K562 (cell line): Measurements from ENCODE around the gene BLOC1S4. TPM values are rescaled to one million over a fixed set of nuclear protein-coding genes. Genes with fewer than 3 reads are reported as not detected.
A peak's percentile ranks its signal among the peaks of the same experiment; 100 is the strongest.

ENCODE experiments used
- CEBPZ ChIP-seq: fragments of 150-350 bp; IDR thresholded peaks from 2 replicates; pipeline ENCODE4 v1.6.1; 2014; ENCODE audit warnings: low read depth, mild to moderate bottlenecking, low read length, borderline replicate concordance
- CLOCK ChIP-seq: fragments of 250-450 bp; sonication (Bioruptor Pico); IDR thresholded peaks from 2 replicates; pipeline ENCODE4 v1.4.0; 2020; ENCODE audit warnings: mild to moderate bottlenecking, moderate library complexity, borderline replicate concordance
- E2F3 ChIP-seq: fragments of 250-450 bp; sonication (Bioruptor Pico); IDR thresholded peaks from 2 replicates; pipeline ENCODE4 v1.4.0; 2020; ENCODE audit warnings: mild to moderate bottlenecking
- ILF3 ChIP-seq: fragments of 450-650 bp; IDR thresholded peaks from 2 replicates; pipeline ENCODE4 v1.6.1; 2018; ENCODE audit warnings: antibody characterized with exemption, mild to moderate bottlenecking, moderate library complexity, borderline replicate concordance
- KLF1 ChIP-seq: fragments of 450-650 bp; IDR thresholded peaks from 2 replicates; pipeline ENCODE4 v1.6.1; 2016; ENCODE audit warnings: missing genetic modification characterization, missing compliant biosample characterization
- MIER1 ChIP-seq: fragments of 450-650 bp; IDR thresholded peaks from 2 replicates; pipeline ENCODE4 v1.6.1; 2016; ENCODE audit warnings: antibody characterized with exemption, mild to moderate bottlenecking, low read depth
- NBN ChIP-seq: fragments of 450-650 bp; IDR thresholded peaks from 2 replicates; pipeline ENCODE4 v1.6.1; 2016; ENCODE audit warnings: low read depth, mild to moderate bottlenecking
- NR4A1 ChIP-seq, 2 experiments: fragments of 250-450 bp in 1 of 2; fragments of 450-650 bp in 1 of 2; sonication (Bioruptor Pico) in 1 of 2; IDR thresholded peaks; 2 replicates each; pipeline versions ENCODE4 v1.4.0 to v1.6.1; 2016 to 2020; ENCODE audit warnings: mild to moderate bottlenecking in 2 of 2, missing compliant biosample characterization in 1 of 2, missing genetic modification characterization in 1 of 2, moderate library complexity in 1 of 2
- PHF8 ChIP-seq: fragments of 200-600 bp; sonication (generic); IDR thresholded peaks from 2 replicates; pipeline ENCODE4 v1.6.1; 2012; ENCODE audit warnings: mixed run types, mild to moderate bottlenecking, inconsistent platforms, low read length, moderate library complexity, borderline replicate concordance
- PRDM10 ChIP-seq: fragments of 450-650 bp; IDR thresholded peaks from 2 replicates; pipeline ENCODE4 v1.6.1; 2018; ENCODE audit not compliant: partially characterized antibody
- SMAD4 ChIP-seq: fragments of 250-450 bp; sonication (Bioruptor Pico); conservative IDR thresholded peaks from 2 replicates; pipeline ENCODE4 v1.8.0; 2021; ENCODE audit warnings: inconsistent platforms, mild to moderate bottlenecking, moderate library complexity
- TOE1 ChIP-seq, 2 experiments: fragments of 450-650 bp in 1 of 2; sonication (generic) in 1 of 2; formaldehyde crosslinking in 1 of 2; IDR thresholded peaks; 2 replicates each; pipeline versions ENCODE4 v1.7.1 to v1.8.0; 2016 to 2022; ENCODE audit warnings: borderline replicate concordance in 2 of 2, mild to moderate bottlenecking in 2 of 2, antibody characterized with exemption in 1 of 2, inconsistent platforms in 1 of 2, low read depth in 1 of 2, missing genetic modification reagents in 1 of 2, moderate library complexity in 1 of 2
- ZKSCAN3 ChIP-seq: fragments of 250-450 bp; sonication (Bioruptor Pico); IDR thresholded peaks from 2 replicates; pipeline ENCODE4 v1.4.0; 2020
- ZNF277 ChIP-seq: fragments of 250-450 bp; sonication (Bioruptor Pico); IDR thresholded peaks from 2 replicates; pipeline ENCODE4 v1.8.0; 2022; ENCODE audit warnings: inconsistent platforms, mild to moderate bottlenecking, moderate library complexity, borderline replicate concordance
- ZNF589 ChIP-seq: fragments of 200-800 bp; sonication (Bioruptor generic); IDR thresholded peaks from 2 replicates; pipeline ENCODE4 v1.6.1; 2016; ENCODE audit warnings: low read depth, missing genetic modification characterization, missing compliant biosample characterization
- polyA plus RNA-seq, 8 experiments: library from polyadenylated mRNA; depleted of rRNA in 4 of 8; stranded (reverse) in 5 of 8; unstranded in 3 of 8; fragments of >200 nt; fragmentation: Nextera tagmentation in 2 of 8; fragmentation: Illumina TruSeq in 1 of 8; extraction: Ambion mirVana in 2 of 8; extraction: Trizol in 1 of 8; gene quantifications; 2 replicates each; pipeline versions ENCODE4 v1.2.1 to v1.2.3, GENCODE V29; 2011 to 2014; ENCODE audit warnings: inconsistent platforms in 1 of 8, missing spikeins in 1 of 8
- total RNA-seq, 7 experiments: library from RNA; depleted of rRNA in 6 of 7; stranded (reverse); fragments of >200 nt in 6 of 7; fragmentation: Illumina TruSeq in 2 of 7; extraction: Trizol in 2 of 7; gene quantifications; 2 replicates each; pipeline versions ENCODE4 v1.2.1 to v1.2.3, GENCODE V29; 2011 to 2021; ENCODE audit warnings: low replicate concordance in 1 of 7

The BLOC1S4 gene
- total and polyA plus RNA-seq, 9 of the 15 experiments (the other 6 are each of a cell fraction or from before 2014, with no cell fraction given) = 3.1 to 31.6 (median 11.2) TPM

GRCh38 chr4:6753103-6753560 lies 37.2 kb downstream of the BLOC1S4 start (continued):
- no peak for TF ChIP-seq NR4A1 (CRISPR knock-in tag; IDR thresholded peaks at IDR 0.05)
- TF ChIP-seq NR4A1 (tag; IDR thresholded peaks at IDR 0.05) = 0 out of 2 replicates have a peak, but pooled peaks have one; percentile 17
- TF ChIP-seq KLF1 (tag) = peak; percentile 63; the same call in 1 of the 2 replicates
- TF ChIP-seq ILF3 = no peak
- peak; percentile 59; the same call in 1 of the 2 replicates for TF ChIP-seq PHF8
- no peak for TF ChIP-seq MIER1
- no peak for TF ChIP-seq E2F3 (CRISPR knock-in tag)
- TF ChIP-seq CLOCK = no peak
- no peak for TF ChIP-seq ZNF277
- no peak for TF ChIP-seq PRDM10
- peak; percentile 71 for TF ChIP-seq SMAD4
- TF ChIP-seq NBN = no peak
- no peak for TF ChIP-seq ZKSCAN3
- TF ChIP-seq CEBPZ = no peak
- no peak for TF ChIP-seq TOE1 (IDR thresholded peaks at IDR 0.05; ENCODE audit: borderline replicate concordance)
- TF ChIP-seq TOE1 (CRISPR knock-in tag; IDR thresholded peaks at IDR 0.05; ENCODE audit: borderline replicate concordance, low read depth) = no peak
- TF ChIP-seq ZNF589 (CRISPR knock-in tag) = no peak
